Retinal pigment epithelial cell (primary cell): ENCODE data around the gene CASP3.
A peak's percentile ranks its signal among the peaks of the same experiment; 100 is the strongest.

Source experiments
- DNase-seq: peaks from one replicate; pipeline ENCODE4 v3.0.0-alpha.2; 2010; ENCODE audit warnings: low read depth
- H3K4me3 ChIP-seq: 2 replicates; pipeline ENCODE4 v1.5.1; 2011; ENCODE audit warnings: mild to moderate bottlenecking, low read length, control low read depth, moderate library complexity
- CTCF ChIP-seq: conservative IDR thresholded peaks from 2 replicates; pipeline ENCODE4 v1.5.1; 2011; ENCODE audit warnings: low read depth, low read length, control low read depth, inconsistent platforms

Gene CASP3

GRCh38 chr4:184688447-184688846 is 39.2 kb upstream of the CASP3 start:
- TF ChIP-seq CTCF: no peak
- peak; percentile 27 for DNase-seq
- no peak overlapping the region for H3K4me3 ChIP-seq

- DNase-seq: no peak
- no peak overlapping the region for H3K4me3 ChIP-seq
- no peak for TF ChIP-seq CTCF
Observed at GRCh38 chr4:184688005-184688404, 38.8 kb upstream of the CASP3 start.

DNA sequence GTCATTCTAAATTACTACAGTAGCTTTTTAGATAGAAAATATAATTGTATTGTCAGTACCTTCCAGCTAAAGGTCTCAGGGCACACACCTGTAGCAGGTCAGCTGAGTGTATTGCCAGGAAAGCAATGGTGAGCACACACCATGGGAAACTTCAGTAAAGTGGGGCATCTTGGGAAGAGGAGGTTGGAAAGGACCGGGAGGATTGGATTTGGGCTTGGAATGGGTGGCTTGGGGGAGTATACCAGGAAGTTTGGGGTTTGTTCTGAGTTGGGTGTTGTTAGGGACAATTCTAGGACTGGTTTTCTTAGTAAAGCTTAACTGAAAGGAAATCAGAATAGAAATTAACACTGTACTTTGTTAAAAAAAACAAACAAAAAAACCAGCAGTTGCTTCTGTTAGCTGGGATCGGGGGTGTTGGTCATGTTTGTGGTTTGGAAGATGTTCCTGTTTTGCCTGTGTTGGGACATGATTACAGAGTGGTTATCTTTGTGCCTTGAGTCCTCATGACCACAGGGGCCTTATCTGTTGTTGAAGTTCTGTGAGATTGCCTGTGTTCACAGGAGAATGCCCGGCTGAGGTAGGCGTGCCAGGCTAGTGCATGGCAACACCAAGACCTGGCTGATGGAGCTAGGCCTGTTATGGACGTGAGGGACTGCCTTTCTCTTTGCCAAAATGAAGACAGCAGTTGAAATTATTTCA is 35.4 kb upstream of the CASP3 start:
- DNase-seq: no peak
- no peak for TF ChIP-seq CTCF
- H3K4me3 ChIP-seq: no peak overlapping the region

DNA sequence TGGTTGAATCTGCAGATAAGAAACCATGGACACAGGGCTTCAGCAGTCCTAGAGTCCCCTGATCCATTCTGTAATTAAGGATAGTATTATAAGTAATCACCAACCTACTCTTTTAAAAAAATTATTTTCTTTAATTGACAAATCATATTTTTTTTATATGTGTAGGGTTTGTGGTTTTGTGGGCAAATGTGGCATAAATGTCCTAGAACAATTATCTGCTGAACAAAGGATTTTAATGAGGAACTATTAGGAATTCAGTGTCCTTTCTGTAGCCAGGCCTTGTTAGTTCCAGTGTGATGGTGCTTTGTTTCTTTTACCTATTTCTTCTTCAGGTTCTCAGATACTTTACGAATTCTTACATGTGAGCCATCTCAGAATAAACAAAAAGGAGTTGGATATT is 32.7 kb upstream of the CASP3 start:
- no peak overlapping the region for H3K4me3 ChIP-seq
- TF ChIP-seq CTCF: no peak
- no peak for DNase-seq

GRCh38 chr4:184680698-184681097 is 31.5 kb upstream of the CASP3 start:
- H3K4me3 ChIP-seq: no peak overlapping the region
- TF ChIP-seq CTCF: no peak
- DNase-seq: no peak

- TF ChIP-seq CTCF: no peak
- no peak overlapping the region for H3K4me3 ChIP-seq
- no peak for DNase-seq
Observed at GRCh38 chr4:184675821-184676492, 26.7 kb upstream of the CASP3 start.

DNA sequence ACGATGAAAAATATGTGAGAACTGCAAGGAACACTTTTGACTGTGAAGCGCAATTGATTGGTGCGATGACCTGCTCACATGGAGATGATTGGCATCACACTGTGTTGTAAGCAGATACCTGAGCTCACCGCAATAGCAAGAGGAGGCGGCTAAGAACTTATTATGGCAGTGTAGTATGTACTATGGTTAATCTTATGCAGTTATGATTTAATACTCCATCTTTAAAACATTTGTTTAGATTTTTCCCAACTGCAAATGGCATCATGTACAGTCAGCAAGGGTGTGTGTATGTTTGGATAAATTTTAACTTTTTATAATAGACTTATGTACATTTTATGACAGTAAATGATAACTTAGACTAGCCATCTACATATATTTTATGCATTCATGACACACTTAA is 25.8 kb upstream of the CASP3 start:
- DNase-seq: no peak
- TF ChIP-seq CTCF: no peak
- no peak overlapping the region for H3K4me3 ChIP-seq
